Fibroblast of skin of left quadriceps (primary cell): ENCODE measurements around the gene ACER3.
"Not testable (repeated sequence)": the region's sequence is repeated elsewhere in the genome, so short reads cannot be mapped to it uniquely, and the experiment has no call there.

Experiments used
- DNase-seq, 2 experiments: peaks; one replicate each; pipeline ENCODE4 v3.0.0-alpha.2; 2013; ENCODE audit warnings: low read depth in 2 of 2

ACER3 gene

GRCh38 chr11:77038029-77038824 lies 177.5 kb downstream of the ACER3 start:
- no peak for DNase-seq

- no peak for DNase-seq
These were observed 178.2 kb downstream of the ACER3 start for GRCh38 chr11:77038825-77039326.

- no peak for DNase-seq
These were observed 179.0 kb downstream of the ACER3 start for GRCh38 chr11:77039491-77040400.

- DNase-seq = no peak
These were observed 179.7 kb downstream of the ACER3 start for GRCh38 chr11:77040401-77040777.

DNA sequence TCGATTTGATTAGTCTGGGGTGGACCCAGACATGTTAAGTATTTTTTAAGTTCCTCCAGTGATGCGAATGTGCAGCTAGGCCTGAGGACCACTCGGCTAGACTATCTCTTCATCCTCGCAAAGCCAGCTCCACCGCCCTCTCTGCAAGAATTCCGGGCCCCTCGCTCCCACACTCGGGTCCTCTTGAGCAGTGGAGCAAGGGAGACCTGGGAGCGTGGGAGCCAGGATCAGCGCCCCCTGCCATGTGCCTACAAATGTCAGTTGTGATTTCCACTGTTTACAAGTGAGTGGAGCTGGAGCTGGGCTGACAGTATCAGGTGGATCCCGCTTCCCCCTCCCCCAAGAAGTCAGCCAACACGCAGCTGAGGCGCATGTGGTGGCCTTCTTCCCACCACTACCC lies 180.2 kb downstream of the ACER3 start:
- no peak for DNase-seq

GRCh38 chr11:77042111-77042726 lies 181.5 kb downstream of the ACER3 start:
- no peak for DNase-seq

- DNase-seq = no peak
These were observed 183.6 kb downstream of the ACER3 start for GRCh38 chr11:77044356-77044755.

DNA sequence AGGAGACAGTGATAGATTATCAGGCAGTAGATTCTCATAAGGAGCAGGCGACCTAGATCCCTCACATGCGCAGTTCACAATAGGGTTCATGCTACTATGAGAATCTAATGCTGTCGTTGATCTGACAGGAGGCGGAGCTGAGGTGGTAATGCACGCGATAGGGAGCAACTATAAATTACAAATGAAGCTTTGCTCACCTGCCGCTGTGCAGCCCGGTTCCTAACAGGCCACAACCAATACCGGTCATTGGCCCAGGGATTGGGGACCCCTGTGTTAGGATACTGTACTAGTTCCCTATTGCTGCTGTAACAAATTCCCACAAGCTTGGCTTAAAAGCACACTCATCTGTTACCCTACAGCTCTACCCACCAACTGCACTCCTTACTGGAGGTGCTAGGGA lies 184.2 kb downstream of the ACER3 start:
- no peak for DNase-seq

DNA sequence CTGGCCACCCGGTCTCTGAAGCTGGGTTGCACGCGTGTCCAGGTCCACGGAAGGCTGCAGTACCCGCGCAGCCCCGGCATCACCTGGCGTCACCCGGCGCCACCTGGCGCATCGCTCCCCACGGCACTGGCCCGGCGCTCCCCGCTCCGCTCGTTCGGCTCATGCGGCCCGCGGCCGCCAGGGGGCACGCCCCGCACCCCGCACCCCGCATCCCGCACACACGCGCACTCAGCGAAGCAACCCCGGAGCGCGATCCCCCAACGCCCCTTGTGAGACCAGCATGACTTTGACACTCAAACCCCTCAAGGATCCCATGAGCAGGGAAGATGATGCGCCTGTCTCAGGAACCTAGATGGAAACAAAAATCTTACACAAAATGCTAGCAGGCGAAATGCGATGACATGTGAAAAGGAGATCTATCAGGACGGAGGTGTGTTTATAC lies 185.4 kb downstream of the ACER3 start:
- DNase-seq = no peak

DNA sequence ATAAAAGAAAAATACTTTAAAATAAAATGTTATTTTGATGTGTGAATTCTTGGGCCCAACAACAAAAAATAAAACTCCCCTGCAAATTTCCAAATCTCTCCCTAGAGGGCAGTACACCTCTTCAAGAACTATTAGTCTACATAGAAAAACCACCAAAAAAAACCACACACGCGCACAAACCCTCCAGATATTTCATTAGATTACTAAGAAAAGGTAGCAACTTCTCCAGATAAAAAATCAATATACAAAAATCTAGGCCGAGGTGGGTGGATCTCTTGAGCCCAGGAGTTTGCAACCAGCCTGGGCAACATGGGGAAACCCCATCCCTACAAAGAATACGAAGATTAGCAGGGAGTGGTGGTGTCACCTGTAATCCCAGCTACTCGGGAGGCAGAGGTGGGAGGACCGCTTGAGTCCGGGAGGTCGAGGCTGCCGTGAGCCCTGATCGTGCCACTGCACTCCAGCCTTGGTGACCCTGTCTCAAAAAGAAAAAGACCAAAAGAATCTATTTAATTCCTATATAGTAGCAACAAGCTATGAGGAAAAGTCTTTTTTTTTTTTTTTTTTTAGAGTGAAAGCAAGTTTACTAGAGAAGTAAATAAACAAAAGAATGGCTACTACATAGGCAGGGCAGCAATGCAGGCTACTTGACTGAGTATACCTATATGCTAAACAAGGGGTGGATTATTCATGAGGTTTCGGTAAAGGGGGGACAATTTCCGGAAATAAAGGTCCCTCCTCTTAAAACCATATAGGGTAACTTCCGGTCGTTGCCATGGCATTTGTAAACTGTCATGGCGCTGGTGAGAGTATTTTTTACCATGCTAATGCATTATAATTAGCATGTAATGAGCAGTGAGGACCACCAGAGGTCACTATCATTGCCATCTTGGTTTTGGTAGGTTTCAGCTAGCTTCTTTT lies 186.5 kb downstream of the ACER3 start:
- DNase-seq = peak; percentile 83 to 84

DNA sequence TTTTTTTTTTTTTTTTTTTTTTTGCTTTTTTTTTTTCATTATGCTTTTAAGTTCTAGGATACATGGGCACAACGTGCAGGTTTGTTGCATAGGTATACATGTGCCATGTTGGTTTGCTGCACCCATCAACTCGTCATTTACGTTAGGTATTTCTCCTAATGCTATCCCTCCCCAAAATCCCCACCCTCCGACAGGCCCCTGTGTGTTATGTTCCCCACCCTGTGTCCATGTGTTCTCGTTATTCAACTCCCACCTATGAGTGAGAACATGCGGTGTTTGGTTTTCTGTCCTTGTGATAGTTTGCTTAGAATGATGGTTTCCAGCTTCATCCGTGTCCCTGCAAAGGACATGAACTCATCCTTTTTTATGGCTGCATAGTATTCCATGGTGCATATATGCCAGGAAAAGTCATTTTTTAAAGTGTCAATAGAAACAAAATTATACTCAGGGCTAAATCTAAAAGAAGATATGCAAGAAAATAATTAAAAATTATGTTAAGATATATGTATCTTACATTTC lies 187.3 kb downstream of the ACER3 start:
- DNase-seq = not testable (repeated sequence)

DNA sequence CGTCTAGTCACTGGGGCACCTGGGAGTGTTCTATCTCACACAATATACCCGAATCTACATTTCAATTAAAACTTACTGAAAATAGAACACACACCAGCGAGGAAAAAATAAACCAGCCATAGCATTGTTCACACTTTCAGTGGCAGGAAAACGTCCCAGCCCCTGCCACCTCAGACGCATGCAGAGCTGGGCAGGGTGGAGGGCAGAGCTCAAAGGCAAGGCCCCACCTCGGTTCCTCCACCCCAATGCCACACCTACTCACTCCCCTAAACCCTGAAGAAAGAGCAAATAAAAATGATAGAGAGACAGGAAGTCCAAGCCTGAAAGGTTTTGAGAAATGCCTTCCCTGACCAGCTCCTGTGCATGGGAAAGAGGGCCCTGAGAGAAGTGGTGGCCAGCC lies 188.3 kb downstream of the ACER3 start:
- no peak for DNase-seq

DNA sequence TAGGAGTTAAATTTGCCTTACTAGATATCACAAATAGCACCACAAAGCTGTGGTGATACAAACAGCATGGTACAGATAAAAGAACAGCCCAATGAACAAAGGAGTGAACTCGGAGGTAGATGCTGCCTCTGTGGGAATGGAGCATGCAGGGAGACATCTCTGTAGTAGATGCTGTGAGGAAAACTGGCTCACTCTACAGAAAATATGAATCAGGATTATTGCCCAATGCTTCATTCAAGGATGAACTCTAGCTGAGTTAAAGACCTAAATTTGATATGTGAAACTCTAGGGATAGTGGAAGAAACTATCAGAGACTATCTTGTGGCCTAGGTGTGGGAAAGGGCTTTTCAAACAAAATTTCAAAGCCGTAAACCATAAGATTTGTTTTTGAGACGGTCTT lies 190.8 kb downstream of the ACER3 start:
- no peak for DNase-seq

DNA sequence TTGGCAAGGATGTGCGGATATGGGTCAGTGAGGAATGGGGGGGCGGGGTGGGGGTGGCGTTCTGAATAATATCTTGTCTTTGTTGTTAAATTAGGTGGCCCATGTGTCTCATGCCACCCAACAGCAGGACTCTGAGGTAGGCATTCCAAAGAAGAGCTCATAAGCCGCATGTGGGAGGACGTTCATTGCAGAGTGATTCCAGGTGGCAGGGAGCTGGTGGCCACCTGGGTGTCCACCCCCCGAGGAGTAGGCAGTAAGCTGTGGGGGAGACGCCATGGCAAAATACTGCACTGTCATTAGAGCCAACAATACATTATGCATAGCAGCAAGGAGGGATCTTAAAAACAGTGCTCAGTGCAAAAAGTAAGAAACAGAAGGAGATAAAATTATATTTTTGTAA lies 191.8 kb downstream of the ACER3 start:
- DNase-seq = no peak

DNA sequence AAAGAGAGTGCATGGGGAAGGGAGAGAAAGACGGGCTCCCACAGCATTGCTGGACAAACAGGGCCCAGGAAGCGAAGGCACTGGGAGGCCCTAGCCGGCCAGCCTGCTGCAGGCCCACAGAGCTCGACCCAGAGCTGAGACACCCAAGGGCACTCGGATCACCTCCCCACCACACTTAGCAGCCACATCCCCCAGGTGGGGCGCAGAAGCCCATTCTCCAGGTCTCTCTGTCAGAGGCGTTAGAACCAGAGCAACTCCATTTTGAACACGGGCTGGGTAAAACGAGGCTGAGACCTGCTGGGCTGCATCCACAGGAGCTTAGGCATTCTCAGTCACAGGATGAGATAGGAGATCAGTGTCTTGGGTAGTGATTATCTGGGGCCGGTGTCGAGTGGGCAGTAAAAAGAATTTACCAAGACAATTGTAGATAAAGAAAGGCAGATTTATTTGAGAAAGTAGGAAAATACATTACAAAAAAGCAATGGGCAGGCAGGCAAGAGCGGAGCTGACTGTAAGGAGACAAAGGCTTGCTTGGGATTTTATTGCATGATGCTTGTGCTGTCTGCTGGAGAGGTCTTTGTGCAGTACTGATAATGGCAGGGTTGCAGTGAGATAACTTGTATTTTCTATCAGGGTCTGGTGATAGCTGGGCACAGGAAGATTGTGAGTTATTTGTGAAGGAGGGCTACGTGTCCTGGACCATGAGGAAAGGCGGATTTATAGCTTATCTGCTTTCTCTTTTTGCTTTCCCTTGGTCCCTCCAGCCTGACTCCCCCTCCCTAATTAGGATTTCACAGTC lies 192.7 kb downstream of the ACER3 start:
- DNase-seq = no peak

DNA sequence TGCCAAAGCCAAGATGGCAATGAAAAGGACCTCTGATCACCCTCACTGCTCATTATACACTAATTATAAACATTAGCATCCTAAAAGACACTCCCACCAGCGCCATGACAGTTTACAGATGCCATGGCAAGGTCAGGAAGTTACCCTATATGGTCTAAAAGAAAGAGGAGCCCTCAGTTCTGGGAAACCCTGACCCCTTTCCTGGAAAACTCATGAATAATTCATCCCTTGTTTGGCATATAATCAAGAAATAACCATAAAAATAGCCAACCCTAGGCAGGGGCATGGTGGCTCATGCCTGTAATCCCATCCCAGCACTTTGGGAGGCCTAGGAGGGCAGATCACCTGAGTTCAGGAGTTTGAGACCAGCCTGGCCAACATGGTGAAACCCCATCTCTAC lies 193.4 kb downstream of the ACER3 start:
- DNase-seq = no peak

DNA sequence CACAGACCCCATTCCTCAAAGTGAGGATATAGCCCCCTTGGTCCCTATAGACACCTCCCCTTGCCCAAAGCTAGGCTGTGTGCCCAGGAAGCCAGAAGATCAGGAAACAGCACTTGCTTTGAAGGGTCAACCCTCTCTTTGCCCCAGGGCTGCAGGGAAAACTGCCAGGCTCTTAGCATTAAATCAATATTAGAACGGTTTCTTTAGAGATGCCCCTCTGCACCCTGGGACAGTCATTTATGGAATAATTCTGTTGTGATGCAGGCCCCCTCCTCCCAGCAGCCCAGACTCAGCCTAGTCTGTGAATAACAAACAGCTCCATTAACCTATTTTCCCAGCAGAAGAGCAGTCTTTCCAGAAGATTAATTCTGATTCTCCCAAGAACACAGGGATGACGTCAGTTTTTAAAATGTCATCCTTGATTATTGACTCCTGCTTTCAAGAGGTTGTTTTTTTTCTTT lies 194.4 kb downstream of the ACER3 start:
- DNase-seq = no peak

DNA sequence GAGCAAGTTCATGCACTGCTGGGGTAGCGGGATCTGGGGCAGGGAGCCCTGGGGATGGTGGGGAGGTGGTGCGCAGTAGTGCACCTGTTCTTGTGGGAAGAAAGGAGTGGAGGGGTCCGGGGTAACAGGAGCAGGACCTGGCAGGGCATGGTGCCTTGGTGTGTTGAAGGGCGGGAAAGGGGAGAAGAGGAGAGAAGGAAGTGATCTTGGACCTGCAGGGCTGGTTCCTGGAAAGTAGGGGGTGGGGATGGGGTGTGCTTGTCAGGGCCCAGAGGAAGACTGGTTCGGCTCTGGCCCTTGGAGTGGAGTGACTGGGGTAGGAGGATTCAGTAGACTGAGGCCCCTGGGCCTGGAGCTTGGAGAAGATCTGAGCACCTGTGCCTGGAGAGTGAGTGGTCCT lies 195.2 kb downstream of the ACER3 start:
- DNase-seq = no peak

DNA sequence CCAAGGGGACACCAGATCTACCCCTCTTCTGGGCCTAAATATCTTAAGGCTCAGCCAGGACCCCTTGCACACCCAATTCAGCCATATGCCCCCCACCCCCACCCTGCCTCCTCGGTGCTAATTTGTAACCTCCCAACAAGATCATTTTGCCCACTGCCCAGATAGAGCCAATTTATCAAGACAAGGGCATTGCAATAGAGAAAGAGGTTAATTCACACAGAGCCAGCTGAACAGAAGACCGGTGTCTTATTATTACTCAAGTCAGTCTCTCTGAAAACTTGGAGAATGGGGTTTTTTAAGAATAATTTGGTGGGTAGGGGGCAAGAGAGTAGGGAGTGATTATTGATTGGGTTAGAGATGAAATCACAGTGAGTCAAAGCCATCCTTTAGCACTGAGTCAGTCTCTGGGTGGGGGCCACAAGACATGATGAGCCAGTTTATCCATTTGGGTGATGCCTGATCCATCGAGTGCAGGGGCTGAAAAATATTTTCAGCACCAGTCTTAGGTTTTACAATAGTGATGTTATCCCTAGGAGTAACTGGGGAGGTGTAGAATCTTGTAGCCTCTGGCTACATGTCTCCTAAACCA lies 196.2 kb downstream of the ACER3 start:
- no peak for DNase-seq
